ENCODE results near the gene TACC2. TPM values are rescaled to one million over a fixed set of nuclear protein-coding genes. Genes with fewer than 3 reads are reported as not detected.
"Not testable (repeated sequence)": the region's sequence is repeated elsewhere in the genome, so short reads cannot be mapped to it uniquely, and the experiment has no call there.

Gene TACC2
- total RNA-seq, 1 donor from 2014 or later, result 400 TPM

DNA sequence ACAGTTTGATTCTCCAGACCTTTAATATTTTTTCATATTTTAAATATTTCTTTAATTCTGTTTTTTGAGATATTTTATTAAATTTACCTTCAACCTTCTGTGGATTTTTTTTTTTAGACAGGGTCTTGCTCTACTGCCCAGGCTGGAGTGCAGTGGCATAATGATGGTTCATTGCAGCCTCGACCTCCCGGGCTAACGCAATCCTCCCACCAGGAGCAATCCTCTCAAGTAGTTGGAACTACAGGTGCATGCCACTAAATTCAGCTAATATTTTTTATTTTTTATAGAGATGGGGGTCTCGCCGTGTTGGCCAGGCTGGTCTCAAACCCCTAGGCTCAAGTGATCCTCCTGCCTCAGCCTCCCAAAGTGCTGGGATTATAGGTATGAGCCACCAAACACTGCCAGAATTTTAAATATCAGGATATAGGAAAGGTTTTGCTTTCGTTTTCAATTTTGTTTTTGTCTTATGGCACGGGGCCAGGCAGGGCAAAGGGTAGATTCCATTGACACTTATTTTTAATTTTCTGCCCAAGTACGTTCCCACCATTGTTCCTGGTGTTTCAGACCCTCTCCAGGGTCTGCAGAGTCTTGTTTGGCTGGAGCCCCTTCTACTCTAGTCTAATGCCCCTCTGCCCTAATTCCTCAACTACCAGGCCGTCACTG lies 1.2 kb downstream of the TACC2 start:
- H3K9me3 ChIP-seq (replicated peaks), result no peaks in the 10 kb centered on the region
- intact Hi-C loops (cut with micrococcal nuclease), result no loop called here
- H3K27me3 ChIP-seq (ENCODE audit: low read depth), result no peaks in the 10 kb centered on the region
- no peak for DNase-seq
- H3K4me3 ChIP-seq, result peak overlapping the region; percentile 11
- TF ChIP-seq, protein P1, sequence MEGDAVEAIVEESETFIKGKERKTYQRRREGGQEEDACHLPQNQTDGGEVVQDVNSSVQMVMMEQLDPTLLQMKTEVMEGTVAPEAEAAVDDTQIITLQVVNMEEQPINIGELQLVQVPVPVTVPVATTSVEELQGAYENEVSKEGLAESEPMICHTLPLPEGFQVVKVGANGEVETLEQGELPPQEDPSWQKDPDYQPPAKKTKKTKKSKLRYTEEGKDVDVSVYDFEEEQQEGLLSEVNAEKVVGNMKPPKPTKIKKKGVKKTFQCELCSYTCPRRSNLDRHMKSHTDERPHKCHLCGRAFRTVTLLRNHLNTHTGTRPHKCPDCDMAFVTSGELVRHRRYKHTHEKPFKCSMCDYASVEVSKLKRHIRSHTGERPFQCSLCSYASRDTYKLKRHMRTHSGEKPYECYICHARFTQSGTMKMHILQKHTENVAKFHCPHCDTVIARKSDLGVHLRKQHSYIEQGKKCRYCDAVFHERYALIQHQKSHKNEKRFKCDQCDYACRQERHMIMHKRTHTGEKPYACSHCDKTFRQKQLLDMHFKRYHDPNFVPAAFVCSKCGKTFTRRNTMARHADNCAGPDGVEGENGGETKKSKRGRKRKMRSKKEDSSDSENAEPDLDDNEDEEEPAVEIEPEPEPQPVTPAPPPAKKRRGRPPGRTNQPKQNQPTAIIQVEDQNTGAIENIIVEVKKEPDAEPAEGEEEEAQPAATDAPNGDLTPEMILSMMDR (IDR thresholded peaks at IDR 0.05; ENCODE audit: borderline replicate concordance), result no peak
- H3K27ac ChIP-seq (replicated peaks), result peak overlapping the region; percentile 47
- H3K4me1 ChIP-seq, result peaks cover 31% of the 10 kb centered on the region
- H3K36me3 ChIP-seq, result no peaks in the 10 kb centered on the region

DNA sequence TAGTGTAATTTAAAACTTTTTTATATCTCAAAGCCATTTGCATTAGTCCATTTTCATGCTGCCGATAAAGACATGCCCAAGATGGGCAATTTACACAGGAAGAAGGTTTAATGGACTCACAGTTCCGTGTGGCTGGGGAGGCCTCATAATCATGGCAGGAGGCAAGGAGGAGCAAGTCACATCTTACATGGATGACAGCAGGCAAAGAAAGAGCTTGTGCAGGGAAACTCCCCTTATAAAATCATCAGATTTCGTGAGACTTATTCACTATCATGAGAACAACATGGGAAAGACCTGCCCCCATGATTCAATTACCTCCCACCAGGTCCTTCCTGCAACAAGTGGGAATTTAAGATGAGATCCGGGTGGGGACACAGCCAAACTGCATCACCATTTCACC lies 2.8 kb downstream of the TACC2 start:
- H3K4me3 ChIP-seq; intact Hi-C loops (cut with micrococcal nuclease); H3K27me3 ChIP-seq (ENCODE audit: low read depth); DNase-seq; H3K36me3 ChIP-seq; H3K9me3 ChIP-seq (replicated peaks); H3K27ac ChIP-seq (replicated peaks): not testable (repeated sequence)
- peaks cover 40% of the 10 kb centered on the region for H3K4me1 ChIP-seq

DNA sequence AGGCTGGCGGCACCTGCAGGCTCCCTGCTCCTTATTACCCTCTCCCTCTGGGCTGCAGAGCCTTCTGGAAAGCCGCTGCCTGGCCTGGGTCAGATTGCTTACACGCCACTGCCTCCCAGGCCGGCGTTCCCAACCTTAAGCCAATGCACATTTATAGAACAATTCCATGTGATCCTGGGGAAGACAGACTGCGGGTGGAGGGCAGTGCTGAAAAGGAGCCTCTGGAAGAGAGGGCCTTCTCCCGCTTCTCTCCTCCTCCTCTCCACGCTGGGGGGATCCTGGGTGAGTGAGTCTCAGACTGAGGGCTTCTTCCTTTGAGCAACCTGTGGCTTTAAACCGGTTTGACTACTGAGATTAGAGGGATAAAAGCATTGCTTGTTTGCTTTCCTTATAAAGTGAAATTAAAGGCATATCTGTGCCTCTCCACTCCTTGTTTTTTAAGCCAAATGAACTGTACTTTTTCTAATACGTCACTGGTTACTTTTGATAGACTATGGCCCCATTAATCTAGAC lies 5.5 kb downstream of the TACC2 start:
- no peaks in the 10 kb centered on the region for H3K27me3 ChIP-seq (ENCODE audit: low read depth)
- H3K4me1 ChIP-seq, result peaks cover 49% of the 10 kb centered on the region
- H3K27ac ChIP-seq (replicated peaks), result peak overlapping the region; percentile 83
- intact Hi-C loops (cut with micrococcal nuclease), result no loop called here
- H3K4me3 ChIP-seq, result peak overlapping the region; percentile 59
- H3K9me3 ChIP-seq (replicated peaks), result no peaks in the 10 kb centered on the region
- no peaks in the 10 kb centered on the region for H3K36me3 ChIP-seq
- TF ChIP-seq, protein P1 (IDR thresholded peaks at IDR 0.05; ENCODE audit: borderline replicate concordance), result no peak
- peak; percentile 66 for DNase-seq

- intact Hi-C loops (cut with micrococcal nuclease), result no loop called here
Measured at GRCh38 chr10:121998462-121998861, 9.5 kb downstream of the TACC2 start.

DNA sequence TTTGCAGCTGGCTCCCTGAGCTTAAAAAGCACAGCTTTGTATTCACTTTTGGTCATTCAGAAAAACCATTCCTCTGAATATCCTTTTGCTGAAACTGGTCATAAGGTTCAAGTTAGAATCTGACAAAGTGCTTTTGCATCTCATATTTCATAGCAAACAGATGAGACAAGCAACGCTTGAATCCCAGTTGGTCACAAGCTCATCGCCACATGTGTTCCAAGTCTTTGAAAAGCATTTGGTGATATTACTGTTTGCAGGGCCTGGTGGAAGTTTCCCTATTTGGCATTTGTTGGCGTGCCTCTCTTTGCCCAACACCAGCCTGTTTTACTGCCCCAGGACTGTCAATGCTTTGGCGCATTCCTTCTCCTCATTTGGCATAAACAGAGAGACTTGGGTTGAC lies 10.3 kb downstream of the TACC2 start:
- Histone ChIP-seq H3K4me3 (peak overlapping the region; percentile 59), H3K27ac (replicated peaks) (peak overlapping the region; percentile 83), H3K4me1 (peaks cover 36% of the 10 kb centered on the region), H3K27me3 (ENCODE audit: low read depth) (no peaks in the 10 kb centered on the region), H3K36me3 (peaks cover 13% of the 10 kb centered on the region), H3K9me3 (replicated peaks) (peaks cover 29% of the 10 kb centered on the region)
- intact Hi-C loops (cut with micrococcal nuclease), result no loop called here
- no peak for DNase-seq
- TF ChIP-seq, protein P1 (IDR thresholded peaks at IDR 0.05; ENCODE audit: borderline replicate concordance), result no peak

More at GRCh38 chr10:121998462-121998861, 9.5 kb downstream of the TACC2 start:
- Histone ChIP-seq H3K4me3 (peak overlapping the region; percentile 59), H3K27ac (replicated peaks) (peak overlapping the region; percentile 83), H3K27me3 (ENCODE audit: low read depth) (no peaks in the 10 kb centered on the region), H3K9me3 (replicated peaks) (peaks cover 28% of the 10 kb centered on the region), H3K36me3 (peaks cover 13% of the 10 kb centered on the region), H3K4me1 (peaks cover 44% of the 10 kb centered on the region)
- TF ChIP-seq, protein P1 (IDR thresholded peaks at IDR 0.05; ENCODE audit: borderline replicate concordance), result no peak
- no peak for DNase-seq

- no peak overlapping the region for H3K27ac ChIP-seq (replicated peaks)
- peaks cover 27% of the 10 kb centered on the region for H3K4me1 ChIP-seq
- TF ChIP-seq, protein P1 (IDR thresholded peaks at IDR 0.05; ENCODE audit: borderline replicate concordance), result no peak
- no peak overlapping the region for H3K4me3 ChIP-seq
- no peaks in the 10 kb centered on the region for H3K27me3 ChIP-seq (ENCODE audit: low read depth)
- no peak for DNase-seq
- H3K9me3 ChIP-seq (replicated peaks), result peaks cover 29% of the 10 kb centered on the region
- peaks cover 13% of the 10 kb centered on the region for H3K36me3 ChIP-seq
- intact Hi-C loops (cut with micrococcal nuclease), result no loop called here
Measured at GRCh38 chr10:122001698-122002097, 12.7 kb downstream of the TACC2 start.
